Measurements from ENCODE around the gene ERC1.

ERC1 gene

GRCh38 chr12:1500095-1500801, 509.2 kb downstream of the ERC1 start:
- H3K9me3 ChIP-seq (ENCODE audit: control insufficient read depth, insufficient read depth, low read length): no peaks in the 10 kb centered on the region
- no peak overlapping the region for H3K9ac ChIP-seq (ENCODE audit: low read depth, low read length)
- H3K4me1 ChIP-seq (ENCODE audit: insufficient read depth, low read length): no peaks in the 10 kb centered on the region
- no peaks in the 10 kb centered on the region for H3K36me3 ChIP-seq (ENCODE audit: insufficient read depth, low read length)

DNA sequence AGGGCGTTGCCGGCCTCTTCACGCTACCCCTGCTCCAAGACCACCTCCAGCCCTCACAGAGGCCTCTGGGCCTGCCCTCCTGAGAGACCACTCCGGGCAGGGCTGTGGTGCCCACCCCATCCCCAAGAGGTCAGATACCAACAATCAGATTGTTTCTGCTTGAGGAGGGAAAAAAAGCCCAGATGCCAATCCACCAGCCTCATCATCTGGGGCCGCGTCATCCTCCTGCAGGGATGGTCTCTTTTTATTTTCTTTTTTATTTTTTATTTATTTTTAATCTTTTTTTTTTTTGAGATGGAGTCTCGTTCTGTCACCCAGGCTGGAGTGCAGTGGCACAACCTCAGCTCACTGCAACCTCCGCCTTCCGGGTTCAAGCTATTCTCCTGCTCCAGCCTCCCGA, 510.0 kb downstream of the ERC1 start:
- Histone ChIP-seq H3K9ac (ENCODE audit: low read depth, low read length) (no peak overlapping the region), H3K4me1 (ENCODE audit: insufficient read depth, low read length) (no peaks in the 10 kb centered on the region), H3K36me3 (ENCODE audit: insufficient read depth, low read length) (no peaks in the 10 kb centered on the region), H3K9me3 (ENCODE audit: control insufficient read depth, insufficient read depth, low read length) (no peaks in the 10 kb centered on the region)

DNA sequence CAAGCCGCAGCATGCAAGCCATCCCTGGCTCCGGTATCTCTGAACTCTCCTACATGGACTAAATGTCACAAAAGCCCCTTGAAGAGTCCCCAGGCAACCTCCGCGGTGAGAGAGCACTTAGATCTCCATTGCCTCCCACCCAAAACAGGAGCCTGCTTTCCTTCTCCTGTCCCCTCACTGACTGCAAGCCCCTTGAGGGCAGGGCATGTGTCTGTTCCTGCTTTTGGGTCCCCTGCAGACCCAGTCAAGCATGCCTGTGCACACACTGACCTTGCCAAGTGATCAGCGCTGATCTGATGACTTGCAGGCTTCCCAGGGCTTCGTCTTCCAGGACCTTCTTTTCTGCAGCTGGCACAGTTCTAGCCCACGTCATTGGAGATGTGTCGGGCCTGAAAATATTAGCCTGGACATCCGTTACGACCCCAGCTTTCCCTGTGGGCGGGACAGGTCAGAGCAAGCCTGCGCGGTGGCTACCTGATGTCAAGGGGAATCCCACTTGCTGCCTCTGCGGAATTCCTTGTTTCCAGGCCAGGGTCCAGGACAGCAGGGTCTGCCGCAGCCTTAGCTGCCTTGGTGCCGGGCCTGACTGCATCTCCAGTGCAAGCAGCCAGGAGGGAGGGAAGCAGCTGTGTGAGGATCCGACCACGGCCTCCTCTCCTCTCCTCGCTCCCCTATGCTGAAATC, 510.8 kb downstream of the ERC1 start:
- Histone ChIP-seq H3K9me3 (ENCODE audit: control insufficient read depth, insufficient read depth, low read length) (no peaks in the 10 kb centered on the region), H3K9ac (ENCODE audit: low read depth, low read length) (no peak overlapping the region), H3K36me3 (ENCODE audit: insufficient read depth, low read length) (no peaks in the 10 kb centered on the region), H3K4me1 (ENCODE audit: insufficient read depth, low read length) (no peaks in the 10 kb centered on the region)

DNA sequence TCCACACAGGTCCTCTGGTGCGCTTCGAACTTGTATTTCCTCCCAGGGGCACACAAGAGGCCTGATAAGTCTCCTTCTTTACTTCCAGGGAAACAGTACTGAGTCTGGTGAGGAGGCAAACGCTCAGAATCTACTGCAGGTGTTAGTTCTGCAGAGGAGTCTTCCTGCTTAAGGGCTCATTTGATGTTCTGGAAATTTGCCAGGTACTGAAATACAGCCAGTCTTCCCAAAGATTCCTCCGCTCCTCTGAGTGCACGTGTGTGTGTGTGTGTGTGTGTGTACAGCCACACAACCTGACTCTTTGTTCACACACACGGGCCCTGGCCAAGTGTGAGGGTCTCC, 511.3 kb downstream of the ERC1 start:
- Histone ChIP-seq H3K9me3 (ENCODE audit: control insufficient read depth, insufficient read depth, low read length) (no peaks in the 10 kb centered on the region), H3K4me1 (ENCODE audit: insufficient read depth, low read length) (no peaks in the 10 kb centered on the region), H3K36me3 (ENCODE audit: insufficient read depth, low read length) (no peaks in the 10 kb centered on the region), H3K9ac (ENCODE audit: low read depth, low read length) (no peak overlapping the region)

GRCh38 chr12:1502831-1503230, 511.8 kb downstream of the ERC1 start:
- Histone ChIP-seq H3K4me1 (ENCODE audit: insufficient read depth, low read length) (no peaks in the 10 kb centered on the region), H3K9ac (ENCODE audit: low read depth, low read length) (no peak overlapping the region), H3K36me3 (ENCODE audit: insufficient read depth, low read length) (no peaks in the 10 kb centered on the region), H3K9me3 (ENCODE audit: control insufficient read depth, insufficient read depth, low read length) (no peaks in the 10 kb centered on the region)

GRCh38 chr12:1503281-1503711, 512.3 kb downstream of the ERC1 start:
- no peak overlapping the region for H3K9ac ChIP-seq (ENCODE audit: low read depth, low read length)
- H3K4me1 ChIP-seq (ENCODE audit: insufficient read depth, low read length): no peaks in the 10 kb centered on the region
- no peaks in the 10 kb centered on the region for H3K36me3 ChIP-seq (ENCODE audit: insufficient read depth, low read length)
- no peaks in the 10 kb centered on the region for H3K9me3 ChIP-seq (ENCODE audit: control insufficient read depth, insufficient read depth, low read length)

DNA sequence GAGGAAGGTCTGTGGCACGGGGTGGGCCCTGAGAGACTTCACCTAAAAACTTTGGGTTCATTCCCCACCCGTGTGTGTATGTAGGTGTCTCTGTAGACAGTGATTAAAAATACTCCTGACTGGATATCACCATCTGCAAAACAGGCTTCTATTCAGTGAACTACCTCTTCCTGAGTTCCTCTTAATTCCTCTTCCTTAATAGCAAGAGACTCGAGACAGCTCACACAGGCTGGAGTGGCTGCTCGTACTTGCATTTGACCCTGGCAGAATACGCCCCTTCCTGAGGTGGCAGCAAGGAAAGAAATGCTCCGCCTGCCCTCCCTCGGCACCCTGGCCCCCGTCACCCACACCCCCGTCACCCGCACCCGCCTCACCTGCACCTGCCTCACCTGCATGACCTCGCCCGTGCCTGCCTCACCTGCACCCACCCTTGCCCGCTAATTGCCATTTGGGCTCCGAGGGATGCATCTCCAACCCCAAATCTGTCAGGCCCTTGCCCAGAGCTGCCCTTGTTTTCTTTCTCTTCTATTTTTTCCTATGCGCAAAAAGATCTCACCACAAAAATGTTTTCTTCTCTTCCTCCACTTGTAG, 513.4 kb downstream of the ERC1 start:
- no peak overlapping the region for H3K9ac ChIP-seq (ENCODE audit: low read depth, low read length)
- no peaks in the 10 kb centered on the region for H3K9me3 ChIP-seq (ENCODE audit: control insufficient read depth, insufficient read depth, low read length)
- H3K36me3 ChIP-seq (ENCODE audit: insufficient read depth, low read length): no peaks in the 10 kb centered on the region
- H3K4me1 ChIP-seq (ENCODE audit: insufficient read depth, low read length): no peaks in the 10 kb centered on the region

DNA sequence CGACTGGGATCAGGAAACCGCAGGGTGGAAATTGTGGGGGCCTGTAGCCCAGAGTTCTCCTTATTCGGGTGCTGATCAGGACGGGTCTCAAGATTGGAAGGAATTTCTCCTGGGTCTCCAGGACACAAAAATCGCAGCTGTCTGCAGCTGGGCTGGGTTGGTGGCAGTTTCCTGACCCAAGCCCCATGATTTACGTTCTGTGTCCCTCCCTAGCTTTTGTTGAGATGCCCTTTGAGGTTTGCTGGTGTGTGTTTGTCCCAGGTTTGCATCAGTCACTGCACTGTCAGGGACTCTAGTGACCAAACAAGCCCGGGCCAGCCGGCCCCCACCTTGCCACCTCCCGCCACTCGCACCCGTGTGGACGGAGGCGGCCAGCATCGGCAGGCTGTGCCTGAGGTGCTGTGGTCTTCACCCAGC, 513.9 kb downstream of the ERC1 start:
- Histone ChIP-seq H3K9me3 (ENCODE audit: control insufficient read depth, insufficient read depth, low read length) (no peaks in the 10 kb centered on the region), H3K9ac (ENCODE audit: low read depth, low read length) (no peak overlapping the region), H3K4me1 (ENCODE audit: insufficient read depth, low read length) (no peaks in the 10 kb centered on the region), H3K36me3 (ENCODE audit: insufficient read depth, low read length) (no peaks in the 10 kb centered on the region)

DNA sequence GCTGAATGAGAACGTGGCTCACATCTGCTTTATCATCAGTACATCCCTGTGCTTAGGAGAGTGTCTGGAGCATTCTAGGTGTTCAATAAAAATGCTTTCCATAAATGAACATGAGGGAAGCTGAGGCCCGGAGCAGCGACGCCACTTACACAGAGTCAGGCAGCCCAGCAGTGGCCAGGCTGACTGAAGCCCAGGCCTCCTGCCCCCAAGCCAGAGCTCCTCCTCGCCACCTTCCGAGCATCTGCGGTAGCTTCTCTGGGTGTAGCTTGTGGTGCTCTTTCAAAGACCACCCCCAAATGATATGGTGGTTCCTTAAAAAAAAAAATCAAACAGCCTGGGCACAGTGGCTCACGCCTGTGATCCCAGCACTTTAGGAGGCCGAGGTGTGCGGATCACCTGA, 514.6 kb downstream of the ERC1 start:
- no peaks in the 10 kb centered on the region for H3K36me3 ChIP-seq (ENCODE audit: insufficient read depth, low read length)
- no peaks in the 10 kb centered on the region for H3K9me3 ChIP-seq (ENCODE audit: control insufficient read depth, insufficient read depth, low read length)
- no peaks in the 10 kb centered on the region for H3K4me1 ChIP-seq (ENCODE audit: insufficient read depth, low read length)
- H3K9ac ChIP-seq (ENCODE audit: low read depth, low read length): no peak overlapping the region

DNA sequence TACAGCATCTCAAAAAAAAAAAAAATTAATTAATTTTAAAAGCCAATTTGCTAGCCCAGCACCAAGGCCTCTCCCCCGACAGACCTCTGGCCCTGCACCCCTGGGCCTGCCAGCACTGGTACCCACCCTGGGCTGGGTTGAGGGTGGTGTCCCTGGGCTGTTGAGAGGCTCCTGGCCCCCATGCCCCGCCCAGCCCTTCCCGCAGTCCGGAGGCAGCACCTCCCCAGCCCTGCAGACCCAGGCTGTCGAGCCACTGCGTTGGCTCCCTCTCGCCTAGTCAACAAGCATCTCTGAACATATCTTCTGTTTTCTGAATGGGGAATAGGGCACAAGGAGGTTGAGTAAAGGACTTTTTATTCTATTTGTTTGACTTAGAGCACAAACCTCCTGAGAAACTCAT, 516.3 kb downstream of the ERC1 start:
- H3K9ac ChIP-seq (ENCODE audit: low read depth, low read length): no peak overlapping the region
- no peaks in the 10 kb centered on the region for H3K9me3 ChIP-seq (ENCODE audit: control insufficient read depth, insufficient read depth, low read length)
- no peaks in the 10 kb centered on the region for H3K36me3 ChIP-seq (ENCODE audit: insufficient read depth, low read length)

DNA sequence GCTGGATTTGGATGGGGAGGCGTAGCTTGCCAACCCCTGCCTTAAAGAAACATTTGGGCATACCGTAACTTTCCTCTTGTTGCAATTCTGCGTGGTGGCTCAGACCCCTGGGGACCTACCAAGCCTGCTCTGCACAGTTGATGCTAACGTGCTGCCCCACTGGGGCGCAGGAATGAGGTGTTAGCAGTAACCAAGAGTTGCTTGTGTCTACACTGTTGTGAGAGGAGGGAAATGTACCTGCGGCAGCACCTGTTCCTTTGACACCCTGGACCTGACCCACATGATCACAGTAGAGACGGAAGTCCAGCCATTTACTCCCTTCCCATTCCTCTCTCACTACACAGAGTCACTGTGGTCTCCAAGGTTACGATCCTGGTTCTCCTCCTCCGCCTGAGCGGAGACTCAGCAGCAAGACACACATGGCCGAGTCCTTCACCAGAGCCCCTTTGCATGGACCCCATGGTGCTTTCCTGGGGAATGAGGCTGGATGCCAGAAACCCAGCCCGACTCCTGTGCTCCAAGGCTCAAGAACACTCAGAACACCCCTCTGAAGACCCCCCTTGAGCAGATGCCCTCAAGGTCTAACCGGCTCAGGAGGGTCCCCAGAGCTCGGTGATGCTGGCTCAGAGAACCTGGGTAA, 518.5 kb downstream of the ERC1 start:
- H3K4me1 ChIP-seq (ENCODE audit: insufficient read depth, low read length): no peaks in the 10 kb centered on the region
- H3K9ac ChIP-seq (ENCODE audit: low read depth, low read length): no peak overlapping the region
- H3K9me3 ChIP-seq (ENCODE audit: control insufficient read depth, insufficient read depth, low read length): no peaks in the 10 kb centered on the region
- no peaks in the 10 kb centered on the region for H3K36me3 ChIP-seq (ENCODE audit: insufficient read depth, low read length)

More for the DNA sequence above, 516.3 kb downstream of the ERC1 start:
- H3K4me1 ChIP-seq (ENCODE audit: insufficient read depth, low read length): no peaks in the 10 kb centered on the region

GRCh38 chr12:1510056-1510812, 519.2 kb downstream of the ERC1 start:
- no peaks in the 10 kb centered on the region for H3K36me3 ChIP-seq (ENCODE audit: insufficient read depth, low read length)
- H3K9me3 ChIP-seq (ENCODE audit: control insufficient read depth, insufficient read depth, low read length): peaks cover 3% of the 10 kb centered on the region; the same call in 1 of the 2 replicates
- H3K4me1 ChIP-seq (ENCODE audit: insufficient read depth, low read length): no peaks in the 10 kb centered on the region
- H3K9ac ChIP-seq (ENCODE audit: low read depth, low read length): no peak overlapping the region

DNA sequence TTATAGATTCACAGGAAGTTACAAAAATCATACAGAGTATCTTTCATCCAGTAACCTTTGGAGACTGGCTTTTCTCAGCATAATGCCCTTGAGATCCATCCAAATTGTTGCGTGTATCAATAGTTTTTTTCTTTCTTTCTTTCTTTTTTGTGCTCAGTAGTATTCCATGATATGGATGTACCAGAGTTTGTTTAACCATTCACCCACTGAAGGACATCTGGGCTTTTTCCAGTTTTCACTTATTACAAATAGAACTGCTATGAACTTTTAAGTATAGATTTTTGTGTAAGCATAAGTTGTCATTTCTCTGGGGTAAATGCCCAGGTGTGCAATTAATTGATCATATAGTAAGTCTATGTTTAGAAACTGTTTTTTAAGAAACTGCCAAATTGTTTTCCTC, 524.0 kb downstream of the ERC1 start:
- no peak overlapping the region for H3K9ac ChIP-seq (ENCODE audit: low read depth, low read length)
- peaks cover 3% of the 10 kb centered on the region; the same call in 1 of the 2 replicates for H3K9me3 ChIP-seq (ENCODE audit: control insufficient read depth, insufficient read depth, low read length)
- H3K36me3 ChIP-seq (ENCODE audit: insufficient read depth, low read length): no peaks in the 10 kb centered on the region
- peaks cover 3% of the 10 kb centered on the region for H3K4me1 ChIP-seq (ENCODE audit: insufficient read depth, low read length)

- peaks cover 3% of the 10 kb centered on the region; the same call in 1 of the 2 replicates for H3K9me3 ChIP-seq (ENCODE audit: control insufficient read depth, insufficient read depth, low read length)
- peaks cover 3% of the 10 kb centered on the region for H3K4me1 ChIP-seq (ENCODE audit: insufficient read depth, low read length)
- no peak overlapping the region for H3K9ac ChIP-seq (ENCODE audit: low read depth, low read length)
- H3K36me3 ChIP-seq (ENCODE audit: insufficient read depth, low read length): no peaks in the 10 kb centered on the region
Measured at GRCh38 chr12:1515428-1515827, 524.4 kb downstream of the ERC1 start.

Measured in ES-I3 (cell line).